WTC11 (cell line): ENCODE results near the gene KRTAP5-4.

Experiments used
- CTCF ChIP-seq: fragments of 200-600 bp; IDR thresholded peaks from 2 replicates; pipeline ENCODE4 v1.8.0; 2022; ENCODE audit warnings: antibody characterized with exemption
- ELF4 ChIP-seq: sonication (generic); formaldehyde crosslinking; IDR thresholded peaks from 2 replicates; pipeline ENCODE4 v1.8.1; 2022; ENCODE audit warnings: low read depth, mild to moderate bottlenecking, moderate library complexity, missing genetic modification reagents
- NR1H2 ChIP-seq: sonication (generic); formaldehyde crosslinking; IDR thresholded peaks from 2 replicates; pipeline ENCODE4 v1.9.0; 2021; ENCODE audit warnings: mild to moderate bottlenecking, moderate library complexity, missing genetic modification reagents
- RELA ChIP-seq: sonication (generic); formaldehyde crosslinking; IDR thresholded peaks from 2 replicates; pipeline ENCODE4 v1.8.1; 2022; ENCODE audit warnings: missing genetic modification reagents, mild to moderate bottlenecking, borderline replicate concordance
- SP1 ChIP-seq: sonication (generic); formaldehyde crosslinking; conservative IDR thresholded peaks from 2 replicates; pipeline ENCODE4 v1.8.1; 2022; ENCODE audit warnings: missing genetic modification reagents
- USF2 ChIP-seq: sonication (generic); formaldehyde crosslinking; IDR thresholded peaks from 2 replicates; pipeline ENCODE4 v1.8.1; 2023; ENCODE audit warnings: mild to moderate bottlenecking, missing genetic modification reagents, moderate library complexity

GRCh38 chr11:1648653-1649420, 26.9 kb upstream of the KRTAP5-4 start:
- TF ChIP-seq NR1H2 (CRISPR knock-in tag), result no peak
- no peak for TF ChIP-seq ELF4 (CRISPR knock-in tag)
- TF ChIP-seq CTCF, result no peak
- no peak for TF ChIP-seq SP1 (CRISPR knock-in tag)
- no peak for TF ChIP-seq RELA (CRISPR knock-in tag)
- no peak for TF ChIP-seq USF2 (CRISPR knock-in tag)
